Fibroblast of mammary gland (primary cell): Measurements from ENCODE around the gene PLA2G4B.

ENCODE experiments used
- DNase-seq: peaks from one replicate; pipeline ENCODE4 v3.0.0-alpha.2; 2010; ENCODE audit warnings: low read depth
- H3K4me3 ChIP-seq: 2 replicates; pipeline ENCODE4 v1.5.1; 2011; ENCODE audit warnings: low read depth, mild to moderate bottlenecking, low read length, moderate library complexity; ENCODE audit not compliant: control insufficient read depth
- CTCF ChIP-seq: conservative IDR thresholded peaks from 2 replicates; pipeline ENCODE4 v1.5.1; 2011; ENCODE audit warnings: low read depth, low read length, inconsistent platforms; ENCODE audit not compliant: control insufficient read depth, insufficient read depth

PLA2G4B gene

GRCh38 chr15:41821831-41822230 lies 16.8 kb upstream of the PLA2G4B start:
- H3K4me3 ChIP-seq, result no peak overlapping the region
- TF ChIP-seq CTCF, result no peak
- DNase-seq, result no peak

- no peak for TF ChIP-seq CTCF
Observed at GRCh38 chr15:41822471-41822870, 16.2 kb upstream of the PLA2G4B start.

GRCh38 chr15:41822957-41823356 lies 15.7 kb upstream of the PLA2G4B start:
- no peak for TF ChIP-seq CTCF
- DNase-seq, result no peak
- H3K4me3 ChIP-seq, result no peak overlapping the region

More at GRCh38 chr15:41822471-41822870, 16.2 kb upstream of the PLA2G4B start:
- no peak for DNase-seq
- no peak overlapping the region for H3K4me3 ChIP-seq

- no peak overlapping the region for H3K4me3 ChIP-seq
- TF ChIP-seq CTCF, result no peak
- no peak for DNase-seq
Observed at GRCh38 chr15:41823502-41823901, 15.1 kb upstream of the PLA2G4B start.

GRCh38 chr15:41824062-41824745 lies 14.4 kb upstream of the PLA2G4B start:
- no peak for DNase-seq
- no peak for TF ChIP-seq CTCF
- H3K4me3 ChIP-seq, result no peak overlapping the region

- no peak overlapping the region for H3K4me3 ChIP-seq
- no peak for TF ChIP-seq CTCF
- DNase-seq, result no peak
Observed at GRCh38 chr15:41825145-41825544, 13.5 kb upstream of the PLA2G4B start.
